GM19467 (cell line): Measurements from ENCODE around the gene ZRANB3.
"Not testable (repeated sequence)": the region's sequence is repeated elsewhere in the genome, so short reads cannot be mapped to it uniquely, and the experiment has no call there.

ENCODE experiments used
- ATAC-seq: cut with Tn5 transposase; IDR thresholded peaks from one replicate; pipeline ENCODE4 v1.9.1; 2021; ENCODE audit warnings: mild to moderate bottlenecking, moderate library complexity; ENCODE audit not compliant: unreplicated experiment

The ZRANB3 gene

GRCh38 chr2:135093193-135093592, 437.8 kb downstream of the ZRANB3 start:
- no peak for ATAC-seq

DNA sequence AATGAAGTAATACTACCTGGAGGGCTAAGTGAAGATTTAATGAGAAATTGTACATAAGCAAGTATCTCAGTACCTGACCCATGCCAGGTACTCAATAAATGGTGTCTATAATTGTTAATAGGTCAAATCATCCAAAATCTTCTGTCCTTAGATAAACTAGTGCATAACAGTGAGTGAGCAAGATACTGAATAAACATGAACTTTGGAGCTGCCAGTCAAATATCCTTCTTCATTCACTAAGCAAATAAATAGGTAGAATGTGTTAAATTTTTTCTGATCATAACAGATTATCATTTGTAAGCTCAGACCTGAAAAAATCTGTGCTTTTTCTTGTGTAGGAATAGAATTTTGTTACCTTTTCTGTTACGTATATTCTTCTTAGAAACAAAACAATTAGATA, 439.3 kb downstream of the ZRANB3 start:
- ATAC-seq = no peak

DNA sequence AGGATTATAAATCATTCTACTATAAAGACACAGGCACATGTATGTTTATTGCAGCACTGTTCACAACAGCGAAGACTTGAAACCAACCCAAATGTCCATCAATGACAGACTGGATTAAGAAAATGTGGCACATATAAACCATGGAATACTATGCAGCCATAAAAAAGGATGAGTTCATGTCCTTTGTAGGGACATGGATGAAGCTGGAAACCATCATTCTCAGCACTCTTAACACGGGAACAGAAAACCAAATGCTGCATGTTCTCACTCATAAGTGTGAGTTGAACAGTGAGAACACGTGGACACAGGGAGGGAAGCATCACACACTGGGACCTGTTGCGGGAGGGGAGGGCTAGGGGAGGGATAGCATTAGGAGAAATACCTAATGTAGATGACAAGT, 441.4 kb downstream of the ZRANB3 start:
- not testable (repeated sequence) for ATAC-seq
